Endometrium (tissue), 2 donors: ENCODE data around the gene PODXL.
"Not testable (repeated sequence)": the region's sequence is repeated elsewhere in the genome, so short reads cannot be mapped to it uniquely, and the experiment has no call there.

Experiments
- FAIRE-seq: peaks from 2 replicates; lab custom pipeline; 2012; peaks lifted over from hg19 to GRCh38; lab: Jason Lieb, UNC
- donor health status: control.
- donor health status: control.

PODXL gene

GRCh38 chr7:131493081-131493480 lies 63.3 kb downstream of the PODXL start:
- FAIRE-seq = no peak

GRCh38 chr7:131489881-131490280 lies 66.5 kb downstream of the PODXL start:
- no peak for FAIRE-seq

DNA sequence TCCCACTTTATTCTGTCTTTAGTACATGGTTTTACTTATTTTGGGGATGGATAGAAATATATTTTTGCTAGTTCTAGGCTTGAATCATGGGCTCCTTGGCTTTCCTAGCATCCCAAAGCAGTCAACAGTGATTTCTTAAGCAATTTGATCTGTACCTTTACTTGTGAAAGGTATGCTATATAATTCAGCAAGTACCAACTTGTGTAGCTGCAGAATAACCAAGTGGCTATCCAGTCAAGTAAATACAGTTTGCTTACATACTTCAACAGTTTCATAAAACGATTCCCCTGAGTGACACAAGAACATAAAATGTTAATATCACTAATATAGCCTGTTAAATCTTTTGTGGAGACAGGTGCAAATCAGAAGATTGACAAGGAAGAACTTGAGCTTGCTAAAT lies 67.2 kb downstream of the PODXL start:
- FAIRE-seq = no peak

GRCh38 chr7:131488361-131488760 lies 68.1 kb downstream of the PODXL start:
- no peak for FAIRE-seq

GRCh38 chr7:131487217-131487616 lies 69.2 kb downstream of the PODXL start:
- no peak for FAIRE-seq

- no peak for FAIRE-seq
These were observed 70.1 kb downstream of the PODXL start for GRCh38 chr7:131486346-131486745.

DNA sequence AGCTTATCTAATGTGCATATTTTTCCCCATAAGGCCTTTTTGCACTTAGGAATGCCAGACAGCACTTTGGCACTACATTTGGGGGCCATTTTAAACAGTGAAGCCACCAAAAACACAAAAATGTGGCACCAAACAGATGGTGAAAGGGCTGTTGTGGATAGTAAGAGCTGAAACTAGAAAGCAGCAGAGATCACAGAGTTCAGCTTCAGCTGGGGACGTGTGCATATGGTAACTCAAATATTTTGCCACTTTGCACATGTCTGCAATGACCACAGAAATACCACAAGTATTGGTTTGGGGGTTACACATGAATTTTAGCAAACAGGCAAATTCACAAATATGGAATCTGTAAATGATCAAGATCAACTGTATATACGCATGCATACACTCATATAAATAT lies 72.8 kb downstream of the PODXL start:
- no peak for FAIRE-seq

DNA sequence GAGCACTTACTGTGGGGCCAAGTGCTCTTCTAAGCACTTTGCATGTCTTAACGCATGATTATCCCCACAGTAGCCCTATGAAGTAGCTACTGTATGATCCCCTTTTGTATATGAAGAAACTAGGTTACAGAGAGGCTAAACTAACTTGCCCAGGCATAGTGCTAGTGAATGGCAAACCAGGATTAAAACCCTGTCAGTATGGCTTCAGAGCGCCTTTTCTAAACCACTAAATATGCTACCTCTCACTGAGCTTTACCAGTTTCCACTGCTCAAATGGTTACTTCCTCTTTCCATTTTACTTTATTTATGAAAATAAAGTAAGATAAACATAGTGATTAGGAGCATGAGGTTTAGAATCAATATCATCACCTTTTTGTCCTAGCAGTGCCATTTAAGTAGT lies 73.6 kb downstream of the PODXL start:
- FAIRE-seq = no peak

- no peak for FAIRE-seq
These were observed 75.8 kb downstream of the PODXL start for GRCh38 chr7:131480384-131481315.

DNA sequence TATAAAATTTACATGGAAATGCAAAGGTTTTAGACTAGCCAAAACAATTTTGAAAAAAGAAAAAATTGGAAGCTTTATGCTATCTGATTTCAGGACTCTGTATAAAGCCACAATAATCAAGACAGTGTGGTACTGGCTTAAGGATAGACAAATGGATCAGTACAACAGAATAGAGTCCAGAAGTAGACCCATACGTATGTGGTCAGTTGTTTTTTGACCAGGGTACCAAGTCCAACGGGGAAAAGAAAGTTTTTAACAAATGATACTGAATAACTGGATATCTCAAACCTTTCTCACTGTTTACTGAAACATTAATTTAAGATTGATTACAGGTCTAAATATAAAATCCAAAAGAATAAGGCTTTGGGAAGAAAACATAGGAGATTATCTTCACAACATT lies 79.7 kb downstream of the PODXL start:
- FAIRE-seq = no peak

GRCh38 chr7:131471250-131472004 lies 85.0 kb downstream of the PODXL start:
- FAIRE-seq = no peak

- no peak for FAIRE-seq
These were observed 88.6 kb downstream of the PODXL start for GRCh38 chr7:131467788-131468187.

DNA sequence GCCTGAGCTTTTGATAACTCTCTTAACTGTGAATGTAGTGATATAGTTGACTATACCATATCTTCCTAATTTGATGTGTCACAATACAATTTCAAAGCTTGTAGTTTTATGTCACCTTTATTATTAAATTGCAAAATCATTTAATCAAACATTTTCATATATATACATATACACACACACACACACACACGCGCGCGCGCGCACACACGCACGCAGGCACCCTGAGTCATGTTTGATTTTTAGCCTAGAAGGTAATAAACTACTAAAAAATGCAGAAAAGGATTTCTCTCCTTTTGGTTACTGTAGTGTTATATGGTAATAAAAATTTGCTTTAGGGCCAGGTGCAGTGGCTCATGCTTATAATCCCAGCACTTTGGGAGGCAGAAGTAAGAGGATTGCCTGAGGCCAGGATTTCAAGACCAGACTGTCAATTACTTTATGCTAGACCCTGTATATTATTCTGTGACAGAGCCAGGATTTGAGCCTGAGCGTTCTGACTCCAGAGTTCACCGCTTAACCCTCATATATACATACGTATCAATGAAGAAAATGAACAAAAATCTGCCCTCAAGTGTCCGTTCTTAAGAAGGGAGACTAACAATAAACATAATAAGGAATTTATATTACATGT lies 89.6 kb downstream of the PODXL start:
- no peak for FAIRE-seq

GRCh38 chr7:131462715-131463114 lies 93.7 kb downstream of the PODXL start:
- FAIRE-seq = not testable (repeated sequence)

GRCh38 chr7:131462059-131462458 lies 94.4 kb downstream of the PODXL start:
- no peak for FAIRE-seq

- no peak for FAIRE-seq
These were observed 97.2 kb downstream of the PODXL start for GRCh38 chr7:131459256-131459655.

DNA sequence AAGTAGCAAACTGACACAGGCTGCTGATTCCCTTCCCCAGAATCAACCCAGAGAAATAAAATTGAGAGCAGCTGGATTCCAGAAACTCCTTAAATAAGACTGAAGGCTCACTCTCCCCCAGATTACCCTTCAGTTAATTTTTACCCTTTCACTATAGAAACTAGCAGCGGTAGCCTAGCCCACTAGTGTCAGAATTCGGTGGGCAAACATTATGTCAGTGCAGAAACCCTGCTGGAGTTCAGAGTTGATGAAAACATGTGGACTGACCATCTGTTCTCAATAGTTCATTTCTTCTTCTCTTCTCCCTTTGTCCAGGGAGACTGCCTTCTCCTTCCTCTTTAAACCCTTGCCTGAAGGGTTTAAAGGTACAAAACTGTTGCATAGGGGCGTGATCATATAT lies 100.1 kb downstream of the PODXL start:
- no peak for FAIRE-seq

DNA sequence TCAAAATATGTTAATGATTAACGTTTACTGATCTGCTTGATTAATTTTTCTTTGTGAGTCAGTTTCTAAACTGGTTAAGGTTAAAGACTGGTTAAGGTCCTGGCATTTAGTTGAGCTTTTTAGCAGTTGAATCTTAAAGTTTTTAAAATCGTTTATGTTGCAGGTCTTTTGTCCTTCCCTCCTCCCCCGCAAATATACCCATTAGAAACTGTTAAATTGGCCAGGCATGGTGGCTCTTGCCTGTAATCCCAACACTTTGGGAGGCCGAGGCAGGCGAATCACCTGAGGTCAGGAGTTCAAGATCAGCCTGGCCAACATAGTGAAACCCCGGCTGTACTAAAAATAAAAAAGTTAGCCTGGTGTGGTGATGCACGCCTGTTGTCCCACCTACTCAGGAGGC lies 100.9 kb downstream of the PODXL start:
- FAIRE-seq = no peak

- FAIRE-seq = no peak
These were observed 101.4 kb downstream of the PODXL start for GRCh38 chr7:131455001-131455400.

- no peak for FAIRE-seq
These were observed 101.9 kb downstream of the PODXL start for GRCh38 chr7:131454498-131454897.
